HCEC 1CT (cell line): ENCODE results near the gene EIF4ENIF1.
"Not testable (repeated sequence)": the region's sequence is repeated elsewhere in the genome, so short reads cannot be mapped to it uniquely, and the experiment has no call there.

Source experiments
- DNase-seq: peaks from one replicate; pipeline ENCODE4 v3.0.0-alpha.2; 2017

The EIF4ENIF1 gene

GRCh38 chr22:31493355-31493754 is 3.7 kb upstream of the EIF4ENIF1 start:
- DNase-seq, result not testable (repeated sequence)

- no peak for DNase-seq
Measured at GRCh38 chr22:31492151-31492550, 2.5 kb upstream of the EIF4ENIF1 start.

GRCh38 chr22:31491218-31491962 is 1.7 kb upstream of the EIF4ENIF1 start:
- no peak for DNase-seq

- peak; percentile 75 for DNase-seq
Measured at GRCh38 chr22:31490496-31490925, 869 bp upstream of the EIF4ENIF1 start.

GRCh38 chr22:31488988-31489617 is 539 bp downstream of the EIF4ENIF1 start:
- peak; percentile 17 for DNase-seq

GRCh38 chr22:31488346-31488883 is 1.2 kb downstream of the EIF4ENIF1 start:
- no peak for DNase-seq

- DNase-seq, result no peak
Measured at GRCh38 chr22:31486951-31487350, 2.7 kb downstream of the EIF4ENIF1 start.

- DNase-seq, result not testable (repeated sequence)
Measured at GRCh38 chr22:31486369-31486768, 3.3 kb downstream of the EIF4ENIF1 start.

GRCh38 chr22:31482470-31482869 is 7.2 kb downstream of the EIF4ENIF1 start:
- not testable (repeated sequence) for DNase-seq

GRCh38 chr22:31481129-31481528 is 8.5 kb downstream of the EIF4ENIF1 start:
- no peak for DNase-seq

GRCh38 chr22:31477329-31477728 is 12.3 kb downstream of the EIF4ENIF1 start:
- no peak for DNase-seq

- DNase-seq, result no peak
Measured at GRCh38 chr22:31475800-31476199, 13.8 kb downstream of the EIF4ENIF1 start.

- peak; percentile 39 for DNase-seq
Measured at GRCh38 chr22:31474743-31475142, 14.9 kb downstream of the EIF4ENIF1 start.

- DNase-seq, result no peak
Measured at GRCh38 chr22:31465307-31465706, 24.3 kb downstream of the EIF4ENIF1 start.

- no peak for DNase-seq
Measured at GRCh38 chr22:31461699-31462098, 27.9 kb downstream of the EIF4ENIF1 start.

- DNase-seq, result peak; percentile 60
Measured at GRCh38 chr22:31451709-31452571, 37.7 kb downstream of the EIF4ENIF1 start.

- no peak for DNase-seq
Measured at GRCh38 chr22:31449506-31449905, 40.1 kb downstream of the EIF4ENIF1 start.

GRCh38 chr22:31448382-31448781 is 41.3 kb downstream of the EIF4ENIF1 start:
- no peak for DNase-seq

GRCh38 chr22:31447337-31447736 is 42.3 kb downstream of the EIF4ENIF1 start:
- DNase-seq, result no peak

GRCh38 chr22:31446767-31447166 is 42.9 kb downstream of the EIF4ENIF1 start:
- DNase-seq, result no peak

- DNase-seq, result no peak
Measured at GRCh38 chr22:31446208-31446607, 43.4 kb downstream of the EIF4ENIF1 start.

GRCh38 chr22:31445642-31446041 is 44.0 kb downstream of the EIF4ENIF1 start:
- no peak for DNase-seq

GRCh38 chr22:31443516-31443915 is 46.1 kb downstream of the EIF4ENIF1 start:
- no peak for DNase-seq
